NCI-H187 (cell line): ENCODE results near the gene SLC22A16.
"Not testable (repeated sequence)": the region's sequence is repeated elsewhere in the genome, so short reads cannot be mapped to it uniquely, and the experiment has no call there.

Experiments
- DNase-seq, 2 experiments: peaks; one replicate each; lab custom pipeline; 2025; lab: John Stamatoyannopoulos, UW

Gene SLC22A16

GRCh38 chr6:110476046-110476849 is at the start of gene SLC22A16:
TSS of gene SLC22A16 (minus strand) at chr6:110476613. CDS start at chr6:110476574, 39 bp downstream.
- DNase-seq, result no peak

- no peak for DNase-seq
Observed at GRCh38 chr6:110525001-110525400, 48.6 kb upstream of the SLC22A16 start.

GRCh38 chr6:110524305-110524704 is 47.9 kb upstream of the SLC22A16 start:
- no peak for DNase-seq

- no peak for DNase-seq
Observed at GRCh38 chr6:110523451-110524021, 47.1 kb upstream of the SLC22A16 start.

GRCh38 chr6:110522427-110522826 is 46.0 kb upstream of the SLC22A16 start:
- no peak for DNase-seq

- DNase-seq, result no peak
Observed at GRCh38 chr6:110520992-110521543, 44.7 kb upstream of the SLC22A16 start.

- no peak for DNase-seq
Observed at GRCh38 chr6:110520209-110520965, 44.0 kb upstream of the SLC22A16 start.

GRCh38 chr6:110517601-110518281 is 41.3 kb upstream of the SLC22A16 start:
- DNase-seq, result no peak

GRCh38 chr6:110517034-110517433 is 40.6 kb upstream of the SLC22A16 start:
- no peak for DNase-seq

GRCh38 chr6:110514818-110515217 is 38.4 kb upstream of the SLC22A16 start:
- DNase-seq, result no peak

- no peak for DNase-seq
Observed at GRCh38 chr6:110512991-110513390, 36.6 kb upstream of the SLC22A16 start.

- DNase-seq, result not testable (repeated sequence)
Observed at GRCh38 chr6:110512549-110512948, 36.1 kb upstream of the SLC22A16 start.

- no peak for DNase-seq
Observed at GRCh38 chr6:110511401-110511800, 35.0 kb upstream of the SLC22A16 start.

- no peak for DNase-seq
Observed at GRCh38 chr6:110509617-110510241, 33.3 kb upstream of the SLC22A16 start.

- DNase-seq, result not testable (repeated sequence)
Observed at GRCh38 chr6:110504891-110505290, 28.5 kb upstream of the SLC22A16 start.

GRCh38 chr6:110495949-110496348 is 19.5 kb upstream of the SLC22A16 start:
- DNase-seq, result no peak

- peak; percentile 35 to 77 for DNase-seq
Observed at GRCh38 chr6:110493253-110493800, 16.9 kb upstream of the SLC22A16 start.

- no peak for DNase-seq
Observed at GRCh38 chr6:110492584-110492983, 16.2 kb upstream of the SLC22A16 start.

GRCh38 chr6:110491644-110492317 is 15.4 kb upstream of the SLC22A16 start:
- DNase-seq, result no peak

GRCh38 chr6:110491299-110491643 is 14.9 kb upstream of the SLC22A16 start:
- DNase-seq, result no peak

GRCh38 chr6:110490110-110490509 is 13.7 kb upstream of the SLC22A16 start:
- no peak for DNase-seq
